Chondrocyte (in vitro differentiated cells): ENCODE results near the gene GRK6. TPM values are rescaled to one million over a fixed set of nuclear protein-coding genes. Genes with fewer than 3 reads are reported as not detected.

Experiments
- DNase-seq: peaks from one replicate; pipeline ENCODE4 v3.0.0; 2021; ENCODE audit warnings: mixed read lengths, low spot score
- H3K27ac Mint-ChIP-seq: one replicate; pipeline ENCODE4 v1.8.0; 2021; ENCODE audit warnings: mild to moderate bottlenecking, moderate library complexity, mixed read lengths; ENCODE audit not compliant: unreplicated experiment
- H3K27me3 Mint-ChIP-seq: 2 replicates; pipeline ENCODE4 v1.8.0; 2021; ENCODE audit warnings: low read depth, mixed read lengths
- H3K36me3 Mint-ChIP-seq: 2 replicates; pipeline ENCODE4 v1.8.0; 2021; ENCODE audit warnings: low read depth, mixed read lengths
- H3K4me1 Mint-ChIP-seq: 2 replicates; pipeline ENCODE4 v1.8.0; 2021; ENCODE audit warnings: low read depth, mild to moderate bottlenecking, mixed read lengths
- H3K4me3 Mint-ChIP-seq: one replicate; pipeline ENCODE4 v1.8.0; 2021; ENCODE audit warnings: mild to moderate bottlenecking, moderate library complexity, mixed read lengths; ENCODE audit not compliant: unreplicated experiment
- H3K9me3 Mint-ChIP-seq: 2 replicates; pipeline ENCODE4 v1.8.0; 2021; ENCODE audit warnings: low read depth, mixed read lengths
- CTCF ChIP-seq: fragments of 200-600 bp; sonication (generic); IDR thresholded peaks from 2 replicates; pipeline ENCODE4 v1.5.0; 2021; ENCODE audit warnings: antibody characterized with exemption, mild to moderate bottlenecking, moderate library complexity
- total RNA-seq: library from RNA; stranded (reverse); gene quantifications from 3 replicates; pipeline ENCODE4 v1.2.1, GENCODE V29; 2021

The GRK6 gene
- total RNA-seq, 1 donor from 2014 or later = 26.3 TPM

GRCh38 chr5:177404641-177405179 lies 21.8 kb upstream of the GRK6 start:
- H3K4me1 Mint-ChIP-seq = peaks cover 14% of the 10 kb centered on the region
- DNase-seq = no peak
- TF ChIP-seq CTCF = no peak
- peaks cover 4% of the 10 kb centered on the region for H3K27me3 Mint-ChIP-seq
- H3K9me3 Mint-ChIP-seq = no peaks in the 10 kb centered on the region
- H3K27ac Mint-ChIP-seq = no peak overlapping the region
- H3K4me3 Mint-ChIP-seq = peak overlapping the region; percentile 66
- no peaks in the 10 kb centered on the region for H3K36me3 Mint-ChIP-seq

GRCh38 chr5:177405312-177405711 lies 21.2 kb upstream of the GRK6 start:
- H3K27me3 Mint-ChIP-seq = peaks cover 4% of the 10 kb centered on the region
- H3K9me3 Mint-ChIP-seq = no peaks in the 10 kb centered on the region
- H3K36me3 Mint-ChIP-seq = no peaks in the 10 kb centered on the region
- H3K4me3 Mint-ChIP-seq = no peak overlapping the region
- H3K27ac Mint-ChIP-seq = no peak overlapping the region
- DNase-seq = no peak
- H3K4me1 Mint-ChIP-seq = peaks cover 14% of the 10 kb centered on the region
- no peak for TF ChIP-seq CTCF

GRCh38 chr5:177405805-177406204 lies 20.7 kb upstream of the GRK6 start:
- no peaks in the 10 kb centered on the region for H3K9me3 Mint-ChIP-seq
- no peak for TF ChIP-seq CTCF
- H3K4me3 Mint-ChIP-seq = no peak overlapping the region
- H3K27me3 Mint-ChIP-seq = peaks cover 4% of the 10 kb centered on the region
- no peak overlapping the region for H3K27ac Mint-ChIP-seq
- H3K36me3 Mint-ChIP-seq = no peaks in the 10 kb centered on the region
- DNase-seq = no peak
- H3K4me1 Mint-ChIP-seq = peaks cover 14% of the 10 kb centered on the region

GRCh38 chr5:177409043-177409801 lies 17.3 kb upstream of the GRK6 start, which contains the start of gene F12:
F12 (minus strand) TSS chr5:177409564; CDS start chr5:177409527, 37 bp downstream.
- Mint-ChIP-seq H3K36me3 (no peaks in the 10 kb centered on the region), H3K4me1 (no peaks in the 10 kb centered on the region), H3K4me3 (no peak within 1 kb of the TSS), H3K9me3 (no peaks in the 10 kb centered on the region), H3K27ac (no peak within 1 kb of the TSS), H3K27me3 (no peaks in the 10 kb centered on the region)
- TF ChIP-seq CTCF = no peak
- no peak for DNase-seq

GRCh38 chr5:177410575-177410974 lies 15.9 kb upstream of the GRK6 start:
- Mint-ChIP-seq H3K27me3 (no peaks in the 10 kb centered on the region), H3K27ac (no peak overlapping the region), H3K4me3 (no peak overlapping the region), H3K36me3 (no peaks in the 10 kb centered on the region), H3K9me3 (no peaks in the 10 kb centered on the region), H3K4me1 (no peaks in the 10 kb centered on the region)
- TF ChIP-seq CTCF = no peak
- no peak for DNase-seq
